WTC11 (cell line): ENCODE measurements around the gene FGFRL1. TPM values are rescaled to one million over a fixed set of nuclear protein-coding genes. Genes with fewer than 3 reads are reported as not detected.
A peak's percentile ranks its signal among the peaks of the same experiment; 100 is the strongest.

ENCODE experiments used
- ATAC-seq: fragments of 200-7000 bp; cut with Tn5 transposase; 2 replicates; pipeline ENCODE4 v1.10.0; 2021; ENCODE audit warnings: mild to moderate bottlenecking, moderate library complexity
- CTCF ChIA-PET: fragments of 300-600 bp; sonication (Branson Sonifier 250); formaldehyde crosslinking; loops from one replicate; lab custom pipeline; 2021; ENCODE audit warnings: antibody characterized with exemption; lab: Charles Lee
- POLR2A ChIA-PET: fragments of 350-600 bp; sonication (Branson Sonifier 250); formaldehyde crosslinking; loops from one replicate; lab custom pipeline; 2021; ENCODE audit warnings: antibody characterized with exemption; lab: Charles Lee
- DNase-seq: peaks from one replicate; pipeline ENCODE4 v3.0.0; 2021; ENCODE audit warnings: low spot score
- H3K27ac Mint-ChIP-seq: 2 replicates; pipeline ENCODE4 v1.8.0; 2021; ENCODE audit warnings: mixed read lengths
- H3K27me3 Mint-ChIP-seq: 2 replicates; pipeline ENCODE4 v1.8.0; 2021; ENCODE audit warnings: low read depth, mild to moderate bottlenecking, moderate library complexity, mixed read lengths
- H3K36me3 Mint-ChIP-seq: 2 replicates; pipeline ENCODE4 v1.8.0; 2021; ENCODE audit warnings: mixed read lengths
- H3K4me1 Mint-ChIP-seq: 2 replicates; pipeline ENCODE4 v1.8.0; 2022; ENCODE audit warnings: mixed read lengths
- H3K4me3 Mint-ChIP-seq: 2 replicates; pipeline ENCODE4 v1.8.0; 2021; ENCODE audit warnings: mild to moderate bottlenecking, moderate library complexity, mixed read lengths
- H3K9me3 Mint-ChIP-seq: 2 replicates; pipeline ENCODE4 v1.8.0; 2021; ENCODE audit warnings: mixed read lengths
- AR ChIP-seq: fragments of 250-450 bp; sonication (Bioruptor Pico); IDR thresholded peaks from 2 replicates; pipeline ENCODE4 v1.9.0; 2021; ENCODE audit warnings: mild to moderate bottlenecking
- CBFB ChIP-seq: sonication (generic); formaldehyde crosslinking; IDR thresholded peaks from 2 replicates; pipeline ENCODE4 v1.8.1; 2022; ENCODE audit warnings: mild to moderate bottlenecking, low read depth, missing genetic modification reagents
- E2F5 ChIP-seq: sonication (generic); formaldehyde crosslinking; IDR thresholded peaks from 2 replicates; pipeline ENCODE4 v1.8.1; 2022; ENCODE audit warnings: mild to moderate bottlenecking, moderate library complexity, missing genetic modification reagents
- FOXP4 ChIP-seq: sonication (generic); formaldehyde crosslinking; IDR thresholded peaks from 2 replicates; pipeline ENCODE4 v1.8.0; 2022; ENCODE audit warnings: mild to moderate bottlenecking, missing genetic modification reagents
- GABPB1 ChIP-seq: sonication (generic); formaldehyde crosslinking; IDR thresholded peaks from 2 replicates; pipeline ENCODE4 v1.8.1; 2023; ENCODE audit warnings: mild to moderate bottlenecking, missing genetic modification reagents
- IRF2 ChIP-seq: sonication (generic); formaldehyde crosslinking; IDR thresholded peaks from 2 replicates; pipeline ENCODE4 v1.8.0; 2022; ENCODE audit warnings: low read depth, missing genetic modification reagents, borderline replicate concordance
- NFATC4 ChIP-seq: fragments of 250-450 bp; sonication (Bioruptor Pico); IDR thresholded peaks from 2 replicates; pipeline ENCODE4 v1.9.0; 2021; ENCODE audit warnings: mild to moderate bottlenecking
- NR2C2 ChIP-seq: sonication (generic); formaldehyde crosslinking; IDR thresholded peaks from 2 replicates; pipeline ENCODE4 v1.8.0; 2022; ENCODE audit warnings: mild to moderate bottlenecking, missing genetic modification reagents
- NR3C1 ChIP-seq: sonication (generic); formaldehyde crosslinking; conservative IDR thresholded peaks from 2 replicates; pipeline ENCODE4 v1.8.1; 2023; ENCODE audit warnings: low read depth, mild to moderate bottlenecking, missing genetic modification reagents
- TCF7 ChIP-seq: sonication (generic); formaldehyde crosslinking; IDR thresholded peaks from 2 replicates; pipeline ENCODE4 v1.8.0; 2022; ENCODE audit warnings: mild to moderate bottlenecking, low read depth, missing genetic modification reagents, moderate library complexity
- ZNF121 ChIP-seq: sonication (generic); formaldehyde crosslinking; IDR thresholded peaks from 2 replicates; pipeline ENCODE4 v1.8.0; 2023; ENCODE audit warnings: missing genetic modification reagents
- ZNF671 ChIP-seq: fragments of 250-450 bp; sonication (Bioruptor Pico); IDR thresholded peaks from 2 replicates; pipeline ENCODE4 v1.8.0; 2021; ENCODE audit warnings: mild to moderate bottlenecking
- total RNA-seq: library from RNA; stranded (reverse); gene quantifications from 3 replicates; pipeline ENCODE4 v1.2.3, GENCODE V29; 2021
- TF ChIP-seq, protein P1 (sequence below): sonication (generic); formaldehyde crosslinking; IDR thresholded peaks from 2 replicates; pipeline ENCODE4 v1.8.1; 2023; ENCODE audit warnings: mild to moderate bottlenecking, missing genetic modification reagents
- TF ChIP-seq, protein P2 (sequence below): sonication (generic); formaldehyde crosslinking; IDR thresholded peaks from 2 replicates; pipeline ENCODE4 v1.8.0; 2022; ENCODE audit warnings: mild to moderate bottlenecking, missing genetic modification reagents
- TF ChIP-seq, protein P3 (sequence below): sonication (generic); formaldehyde crosslinking; IDR thresholded peaks from 2 replicates; pipeline ENCODE4 v1.8.1; 2022; ENCODE audit warnings: missing genetic modification reagents, borderline replicate concordance
- TF ChIP-seq, protein P4 (sequence below): sonication (generic); formaldehyde crosslinking; IDR thresholded peaks from 2 replicates; pipeline ENCODE4 v1.8.1; 2022; ENCODE audit warnings: low read depth, mild to moderate bottlenecking, moderate library complexity, missing genetic modification reagents, borderline replicate concordance
- TF ChIP-seq, protein P5 (sequence below): fragments of 250-450 bp; sonication (Bioruptor Pico); IDR thresholded peaks from 2 replicates; pipeline ENCODE4 v1.8.0; 2021; ENCODE audit warnings: mild to moderate bottlenecking

Gene FGFRL1
- total RNA-seq, 1 experiment from 2014 or later: 25.9 TPM

DNA sequence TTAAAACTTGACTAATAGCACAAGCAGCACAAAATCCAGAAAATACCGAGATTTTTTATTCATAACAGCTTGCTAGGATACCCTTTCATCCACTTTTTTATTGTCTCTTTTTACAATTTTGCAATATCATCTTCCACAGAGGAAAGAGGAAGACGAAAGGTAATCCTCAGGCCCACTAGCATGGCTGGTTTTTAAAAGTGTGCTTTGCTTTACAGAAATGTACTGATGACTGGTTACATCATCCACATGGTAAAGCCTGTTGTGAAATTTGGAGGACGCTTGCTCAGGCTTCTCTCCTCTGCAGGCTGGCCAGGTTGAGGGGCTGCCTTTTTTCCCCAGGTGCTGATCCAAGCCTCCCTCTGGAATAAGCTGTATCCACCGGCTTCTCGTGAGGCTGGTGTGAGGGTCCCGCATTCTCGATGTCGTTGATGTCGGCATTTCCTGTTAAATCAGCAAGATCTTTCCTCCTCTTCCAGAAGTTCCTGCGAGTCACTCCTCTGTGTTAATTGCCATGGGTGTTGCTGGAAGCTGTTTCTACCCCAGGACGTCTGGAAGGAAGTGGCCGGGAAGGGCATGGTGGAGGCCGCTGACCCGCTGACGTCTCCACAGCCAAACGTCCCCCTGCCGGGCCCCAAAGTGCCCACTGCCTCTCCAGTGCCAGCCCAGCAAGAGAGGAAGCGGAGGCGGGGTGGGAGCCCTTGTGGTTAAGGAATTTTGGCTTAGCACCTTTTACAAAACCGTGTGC is 32.3 kb upstream of the FGFRL1 start:
- no peak overlapping the region for H3K27ac Mint-ChIP-seq
- CTCF ChIA-PET: no interaction called here

DNA sequence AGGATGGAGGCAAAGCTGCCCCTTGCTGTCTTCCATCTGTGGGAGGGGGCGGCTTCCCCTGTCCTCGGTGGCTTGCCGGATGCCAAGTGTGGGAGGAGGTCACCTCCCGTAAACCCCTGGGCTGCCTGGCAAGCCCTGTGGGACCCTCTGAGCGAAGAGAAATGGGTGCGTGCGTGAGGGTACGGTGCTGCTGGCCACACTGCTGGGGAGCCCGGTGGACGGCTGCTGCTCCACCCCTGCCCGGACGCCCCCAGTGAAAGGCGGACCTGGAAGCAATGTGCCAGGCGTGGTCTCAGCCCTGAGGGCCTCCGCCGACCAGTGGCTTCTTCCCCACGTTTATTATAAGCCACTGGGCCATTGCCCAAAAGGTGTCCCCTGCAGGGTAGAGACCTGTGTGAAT is 29.1 kb upstream of the FGFRL1 start:
- H3K4me1 Mint-ChIP-seq: peaks cover 16% of the 10 kb centered on the region
- no peak overlapping the region for H3K27ac Mint-ChIP-seq
- H3K36me3 Mint-ChIP-seq: no peaks in the 10 kb centered on the region
- TF ChIP-seq NR3C1 (CRISPR knock-in tag) (no peak), TCF7 (no peak), ZNF121 (CRISPR knock-in tag) (no peak), AR (CRISPR knock-in tag) (no peak), NFATC4 (no peak), CBFB (CRISPR knock-in tag) (no peak), IRF2 (no peak), FOXP4 (no peak), ZNF671 (CRISPR knock-in tag) (no peak), NR2C2 (CRISPR knock-in tag) (no peak)
- TF ChIP-seq, protein P1, sequence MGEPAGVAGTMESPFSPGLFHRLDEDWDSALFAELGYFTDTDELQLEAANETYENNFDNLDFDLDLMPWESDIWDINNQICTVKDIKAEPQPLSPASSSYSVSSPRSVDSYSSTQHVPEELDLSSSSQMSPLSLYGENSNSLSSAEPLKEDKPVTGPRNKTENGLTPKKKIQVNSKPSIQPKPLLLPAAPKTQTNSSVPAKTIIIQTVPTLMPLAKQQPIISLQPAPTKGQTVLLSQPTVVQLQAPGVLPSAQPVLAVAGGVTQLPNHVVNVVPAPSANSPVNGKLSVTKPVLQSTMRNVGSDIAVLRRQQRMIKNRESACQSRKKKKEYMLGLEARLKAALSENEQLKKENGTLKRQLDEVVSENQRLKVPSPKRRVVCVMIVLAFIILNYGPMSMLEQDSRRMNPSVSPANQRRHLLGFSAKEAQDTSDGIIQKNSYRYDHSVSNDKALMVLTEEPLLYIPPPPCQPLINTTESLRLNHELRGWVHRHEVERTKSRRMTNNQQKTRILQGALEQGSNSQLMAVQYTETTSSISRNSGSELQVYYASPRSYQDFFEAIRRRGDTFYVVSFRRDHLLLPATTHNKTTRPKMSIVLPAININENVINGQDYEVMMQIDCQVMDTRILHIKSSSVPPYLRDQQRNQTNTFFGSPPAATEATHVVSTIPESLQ (CRISPR knock-in tag): no peak
- TF ChIP-seq, protein P2, sequence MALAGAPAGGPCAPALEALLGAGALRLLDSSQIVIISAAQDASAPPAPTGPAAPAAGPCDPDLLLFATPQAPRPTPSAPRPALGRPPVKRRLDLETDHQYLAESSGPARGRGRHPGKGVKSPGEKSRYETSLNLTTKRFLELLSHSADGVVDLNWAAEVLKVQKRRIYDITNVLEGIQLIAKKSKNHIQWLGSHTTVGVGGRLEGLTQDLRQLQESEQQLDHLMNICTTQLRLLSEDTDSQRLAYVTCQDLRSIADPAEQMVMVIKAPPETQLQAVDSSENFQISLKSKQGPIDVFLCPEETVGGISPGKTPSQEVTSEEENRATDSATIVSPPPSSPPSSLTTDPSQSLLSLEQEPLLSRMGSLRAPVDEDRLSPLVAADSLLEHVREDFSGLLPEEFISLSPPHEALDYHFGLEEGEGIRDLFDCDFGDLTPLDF (CRISPR knock-in tag): no peak
- TF ChIP-seq, protein P3, sequence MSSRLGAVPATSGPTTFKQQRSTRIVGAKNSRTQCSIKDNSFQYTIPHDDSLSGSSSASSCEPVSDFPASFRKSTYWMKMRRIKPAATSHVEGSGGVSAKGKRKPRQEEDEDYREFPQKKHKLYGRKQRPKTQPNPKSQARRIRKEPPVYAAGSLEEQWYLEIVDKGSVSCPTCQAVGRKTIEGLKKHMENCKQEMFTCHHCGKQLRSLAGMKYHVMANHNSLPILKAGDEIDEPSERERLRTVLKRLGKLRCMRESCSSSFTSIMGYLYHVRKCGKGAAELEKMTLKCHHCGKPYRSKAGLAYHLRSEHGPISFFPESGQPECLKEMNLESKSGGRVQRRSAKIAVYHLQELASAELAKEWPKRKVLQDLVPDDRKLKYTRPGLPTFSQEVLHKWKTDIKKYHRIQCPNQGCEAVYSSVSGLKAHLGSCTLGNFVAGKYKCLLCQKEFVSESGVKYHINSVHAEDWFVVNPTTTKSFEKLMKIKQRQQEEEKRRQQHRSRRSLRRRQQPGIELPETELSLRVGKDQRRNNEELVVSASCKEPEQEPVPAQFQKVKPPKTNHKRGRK (CRISPR knock-in tag): no peak
- TF ChIP-seq, protein P4, sequence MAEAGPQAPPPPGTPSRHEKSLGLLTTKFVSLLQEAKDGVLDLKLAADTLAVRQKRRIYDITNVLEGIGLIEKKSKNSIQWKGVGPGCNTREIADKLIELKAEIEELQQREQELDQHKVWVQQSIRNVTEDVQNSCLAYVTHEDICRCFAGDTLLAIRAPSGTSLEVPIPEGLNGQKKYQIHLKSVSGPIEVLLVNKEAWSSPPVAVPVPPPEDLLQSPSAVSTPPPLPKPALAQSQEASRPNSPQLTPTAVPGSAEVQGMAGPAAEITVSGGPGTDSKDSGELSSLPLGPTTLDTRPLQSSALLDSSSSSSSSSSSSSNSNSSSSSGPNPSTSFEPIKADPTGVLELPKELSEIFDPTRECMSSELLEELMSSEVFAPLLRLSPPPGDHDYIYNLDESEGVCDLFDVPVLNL (CRISPR knock-in tag): no peak
- TF ChIP-seq, protein P5, sequence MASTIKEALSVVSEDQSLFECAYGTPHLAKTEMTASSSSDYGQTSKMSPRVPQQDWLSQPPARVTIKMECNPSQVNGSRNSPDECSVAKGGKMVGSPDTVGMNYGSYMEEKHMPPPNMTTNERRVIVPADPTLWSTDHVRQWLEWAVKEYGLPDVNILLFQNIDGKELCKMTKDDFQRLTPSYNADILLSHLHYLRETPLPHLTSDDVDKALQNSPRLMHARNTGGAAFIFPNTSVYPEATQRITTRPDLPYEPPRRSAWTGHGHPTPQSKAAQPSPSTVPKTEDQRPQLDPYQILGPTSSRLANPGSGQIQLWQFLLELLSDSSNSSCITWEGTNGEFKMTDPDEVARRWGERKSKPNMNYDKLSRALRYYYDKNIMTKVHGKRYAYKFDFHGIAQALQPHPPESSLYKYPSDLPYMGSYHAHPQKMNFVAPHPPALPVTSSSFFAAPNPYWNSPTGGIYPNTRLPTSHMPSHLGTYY (CRISPR knock-in tag): no peak

More for the DNA sequence above, 32.3 kb upstream of the FGFRL1 start:
- H3K4me3 Mint-ChIP-seq: no peak overlapping the region
- H3K4me1 Mint-ChIP-seq: peaks cover 4% of the 10 kb centered on the region; the same call in 1 of the 2 replicates
- H3K36me3 Mint-ChIP-seq: 0 out of 2 replicates have a peak, but pooled peaks cover 2% of the 10 kb centered on the region
- TF ChIP-seq GABPB1 (peak; percentile 95), E2F5 (no peak)
- peaks cover 12% of the 10 kb centered on the region for H3K27me3 Mint-ChIP-seq
- no peak for ATAC-seq
- POLR2A ChIA-PET: no interaction called here
- DNase-seq: no peak
- H3K9me3 Mint-ChIP-seq: peaks cover 3% of the 10 kb centered on the region; the same call in 1 of the 2 replicates

More for the DNA sequence above, 29.1 kb upstream of the FGFRL1 start:
- H3K9me3 Mint-ChIP-seq: no peaks in the 10 kb centered on the region
- ATAC-seq: no peak
- POLR2A ChIA-PET: no interaction called here
- CTCF ChIA-PET: no interaction called here
- H3K4me3 Mint-ChIP-seq: no peak overlapping the region
- DNase-seq: no peak
- H3K27me3 Mint-ChIP-seq: peaks cover 18% of the 10 kb centered on the region
